Parathyroid adenoma (tissue), 2 donors: ENCODE results near the gene NAA60.

Experiments used
- H2AFZ ChIP-seq: fragments of 300-600 bp; sonication (generic); one replicate; pipeline ENCODE4 v1.7.0; 2017; ENCODE audit warnings: antibody characterized with exemption, mild to moderate bottlenecking
- H3K27ac ChIP-seq: fragments of 300-600 bp; sonication (generic); one replicate; pipeline ENCODE4 v1.7.0; 2017
- H3K27me3 ChIP-seq: fragments of 300-600 bp; sonication (generic); one replicate; pipeline ENCODE4 v1.7.0; 2017; ENCODE audit warnings: low read length; ENCODE audit not compliant: control insufficient read depth, insufficient read depth
- H3K36me3 ChIP-seq: fragments of 300-600 bp; sonication (generic); one replicate; pipeline ENCODE4 v1.7.0; 2017; ENCODE audit warnings: low read length; ENCODE audit not compliant: control insufficient read depth, insufficient read depth
- H3K4me1 ChIP-seq: fragments of 300-600 bp; sonication (generic); one replicate; pipeline ENCODE4 v1.7.0; 2017; ENCODE audit warnings: control low read depth
- H3K4me2 ChIP-seq: fragments of 300-600 bp; sonication (generic); one replicate; pipeline ENCODE4 v1.7.0; 2017; ENCODE audit warnings: low read length
- H3K4me3 ChIP-seq: fragments of 300-600 bp; sonication (generic); one replicate; pipeline ENCODE4 v1.7.0; 2017; ENCODE audit warnings: low read depth, low read length
- H3K79me2 ChIP-seq: fragments of 300-600 bp; sonication (generic); one replicate; pipeline ENCODE4 v1.7.0; 2017; ENCODE audit warnings: control low read depth
- H3K9ac ChIP-seq: fragments of 300-600 bp; sonication (generic); one replicate; pipeline ENCODE4 v1.7.0; 2017; ENCODE audit warnings: mild to moderate bottlenecking
- H3K9me3 ChIP-seq: fragments of 300-600 bp; sonication (generic); one replicate; pipeline ENCODE4 v1.7.0; 2017; ENCODE audit warnings: low read length; ENCODE audit not compliant: control insufficient read depth
- TF ChIP-seq, protein P1 (sequence below): fragments of 300-600 bp; sonication (generic); IDR thresholded peaks from one replicate; pipeline ENCODE4 v1.7.0; 2017; ENCODE audit warnings: antibody characterized with exemption, mild to moderate bottlenecking
- donor health status: primary hyperparathyroidism.

Gene NAA60

DNA sequence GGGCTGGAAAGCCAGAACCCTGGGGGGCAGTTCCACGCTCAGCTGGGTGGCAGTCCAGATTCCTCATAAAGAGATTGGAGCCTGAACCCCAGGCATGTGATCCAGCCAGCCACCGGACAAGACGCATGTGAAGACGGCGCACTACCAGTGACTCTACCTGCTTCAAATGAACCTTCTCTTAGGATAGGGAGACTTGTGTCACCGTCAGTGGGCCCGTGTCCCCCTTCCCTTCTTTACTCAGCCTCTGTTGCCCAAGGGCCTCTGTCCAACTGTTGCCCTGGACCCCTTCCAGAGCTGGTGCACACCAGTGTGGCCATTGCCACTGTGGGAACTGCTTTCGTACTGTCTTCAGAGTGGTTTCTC lies 75.5 kb downstream of the NAA60 start:
- Histone ChIP-seq H2AFZ (no peak overlapping the region), H3K4me3 (no peak overlapping the region), H3K9ac (no peak overlapping the region), H3K4me2 (no peak overlapping the region), H3K9me3 (no peaks in the 10 kb centered on the region), H3K27ac (no peak overlapping the region), H3K27me3 (no peaks in the 10 kb centered on the region), H3K36me3 (no peaks in the 10 kb centered on the region), H3K4me1 (no peaks in the 10 kb centered on the region), H3K79me2 (peaks cover 5% of the 10 kb centered on the region)
- TF ChIP-seq, protein P1, sequence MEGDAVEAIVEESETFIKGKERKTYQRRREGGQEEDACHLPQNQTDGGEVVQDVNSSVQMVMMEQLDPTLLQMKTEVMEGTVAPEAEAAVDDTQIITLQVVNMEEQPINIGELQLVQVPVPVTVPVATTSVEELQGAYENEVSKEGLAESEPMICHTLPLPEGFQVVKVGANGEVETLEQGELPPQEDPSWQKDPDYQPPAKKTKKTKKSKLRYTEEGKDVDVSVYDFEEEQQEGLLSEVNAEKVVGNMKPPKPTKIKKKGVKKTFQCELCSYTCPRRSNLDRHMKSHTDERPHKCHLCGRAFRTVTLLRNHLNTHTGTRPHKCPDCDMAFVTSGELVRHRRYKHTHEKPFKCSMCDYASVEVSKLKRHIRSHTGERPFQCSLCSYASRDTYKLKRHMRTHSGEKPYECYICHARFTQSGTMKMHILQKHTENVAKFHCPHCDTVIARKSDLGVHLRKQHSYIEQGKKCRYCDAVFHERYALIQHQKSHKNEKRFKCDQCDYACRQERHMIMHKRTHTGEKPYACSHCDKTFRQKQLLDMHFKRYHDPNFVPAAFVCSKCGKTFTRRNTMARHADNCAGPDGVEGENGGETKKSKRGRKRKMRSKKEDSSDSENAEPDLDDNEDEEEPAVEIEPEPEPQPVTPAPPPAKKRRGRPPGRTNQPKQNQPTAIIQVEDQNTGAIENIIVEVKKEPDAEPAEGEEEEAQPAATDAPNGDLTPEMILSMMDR, result no peak

GRCh38 chr16:3519581-3519980 lies 76.1 kb downstream of the NAA60 start:
- no peak overlapping the region for H3K4me3 ChIP-seq
- no peaks in the 10 kb centered on the region for H3K4me1 ChIP-seq
- no peak overlapping the region for H3K9ac ChIP-seq
- peaks cover 5% of the 10 kb centered on the region for H3K79me2 ChIP-seq
- no peaks in the 10 kb centered on the region for H3K9me3 ChIP-seq
- H3K36me3 ChIP-seq, result no peaks in the 10 kb centered on the region
- TF ChIP-seq, protein P1, result no peak
- H3K4me2 ChIP-seq, result no peak overlapping the region
- H3K27me3 ChIP-seq, result no peaks in the 10 kb centered on the region
- H3K27ac ChIP-seq, result no peak overlapping the region
- H2AFZ ChIP-seq, result no peak overlapping the region

DNA sequence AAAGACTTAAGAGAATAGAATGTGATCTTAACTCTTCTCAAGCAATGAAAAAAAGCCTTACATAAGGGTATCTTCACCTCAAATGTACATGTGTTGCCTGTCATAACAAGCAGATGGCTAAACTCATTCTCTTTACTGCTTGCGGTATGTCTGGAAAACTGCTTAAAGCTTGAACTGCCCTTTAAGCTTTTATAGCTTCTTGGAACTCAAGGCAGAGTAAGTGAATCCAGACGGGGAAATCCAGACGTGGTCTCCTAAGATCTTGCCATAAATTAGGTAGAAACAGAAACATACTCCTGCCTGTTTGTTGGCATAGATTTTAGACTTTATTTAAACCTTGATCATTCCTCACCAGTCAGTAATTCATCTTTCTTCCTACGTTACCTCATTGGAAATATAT lies 76.9 kb downstream of the NAA60 start:
- no peak overlapping the region for H3K9ac ChIP-seq
- H3K4me1 ChIP-seq, result no peaks in the 10 kb centered on the region
- no peak overlapping the region for H3K4me3 ChIP-seq
- no peak overlapping the region for H3K27ac ChIP-seq
- no peaks in the 10 kb centered on the region for H3K27me3 ChIP-seq
- H2AFZ ChIP-seq, result no peak overlapping the region
- no peak overlapping the region for H3K4me2 ChIP-seq
- no peaks in the 10 kb centered on the region for H3K9me3 ChIP-seq
- TF ChIP-seq, protein P1, result no peak
- peaks cover 5% of the 10 kb centered on the region for H3K79me2 ChIP-seq
- H3K36me3 ChIP-seq, result no peaks in the 10 kb centered on the region

- Histone ChIP-seq H2AFZ (no peak overlapping the region), H3K4me3 (no peak overlapping the region), H3K9me3 (no peaks in the 10 kb centered on the region), H3K9ac (no peak overlapping the region), H3K27me3 (no peaks in the 10 kb centered on the region), H3K36me3 (no peaks in the 10 kb centered on the region), H3K79me2 (peaks cover 5% of the 10 kb centered on the region), H3K27ac (no peak overlapping the region), H3K4me2 (no peak overlapping the region), H3K4me1 (no peaks in the 10 kb centered on the region)
- TF ChIP-seq, protein P1, result no peak
Measured at GRCh38 chr16:3520841-3521240, 77.4 kb downstream of the NAA60 start.

- Histone ChIP-seq H3K4me1 (no peaks in the 10 kb centered on the region), H3K27ac (no peak overlapping the region), H3K9ac (no peak overlapping the region), H2AFZ (no peak overlapping the region), H3K27me3 (no peaks in the 10 kb centered on the region), H3K4me2 (no peak overlapping the region), H3K9me3 (no peaks in the 10 kb centered on the region), H3K79me2 (peaks cover 5% of the 10 kb centered on the region), H3K36me3 (no peaks in the 10 kb centered on the region), H3K4me3 (no peak overlapping the region)
- TF ChIP-seq, protein P1, result no peak
Measured at GRCh38 chr16:3523281-3523680, 79.8 kb downstream of the NAA60 start.
